Measurements from ENCODE around the gene MYOZ3.

The MYOZ3 gene

GRCh38 chr5:150653145-150653761 lies 7.8 kb upstream of the MYOZ3 start:
- TF ChIP-seq, protein P1, sequence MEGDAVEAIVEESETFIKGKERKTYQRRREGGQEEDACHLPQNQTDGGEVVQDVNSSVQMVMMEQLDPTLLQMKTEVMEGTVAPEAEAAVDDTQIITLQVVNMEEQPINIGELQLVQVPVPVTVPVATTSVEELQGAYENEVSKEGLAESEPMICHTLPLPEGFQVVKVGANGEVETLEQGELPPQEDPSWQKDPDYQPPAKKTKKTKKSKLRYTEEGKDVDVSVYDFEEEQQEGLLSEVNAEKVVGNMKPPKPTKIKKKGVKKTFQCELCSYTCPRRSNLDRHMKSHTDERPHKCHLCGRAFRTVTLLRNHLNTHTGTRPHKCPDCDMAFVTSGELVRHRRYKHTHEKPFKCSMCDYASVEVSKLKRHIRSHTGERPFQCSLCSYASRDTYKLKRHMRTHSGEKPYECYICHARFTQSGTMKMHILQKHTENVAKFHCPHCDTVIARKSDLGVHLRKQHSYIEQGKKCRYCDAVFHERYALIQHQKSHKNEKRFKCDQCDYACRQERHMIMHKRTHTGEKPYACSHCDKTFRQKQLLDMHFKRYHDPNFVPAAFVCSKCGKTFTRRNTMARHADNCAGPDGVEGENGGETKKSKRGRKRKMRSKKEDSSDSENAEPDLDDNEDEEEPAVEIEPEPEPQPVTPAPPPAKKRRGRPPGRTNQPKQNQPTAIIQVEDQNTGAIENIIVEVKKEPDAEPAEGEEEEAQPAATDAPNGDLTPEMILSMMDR (IDR thresholded peaks at IDR 0.05; ENCODE audit: low read depth, low read length, missing control alignments), result peak; percentile 72
- in situ Hi-C loops (cut with HindIII; ENCODE audit: low sequenced_read_pairs), result loop anchor here (25.0 kb wide), 1 partner anchor 191 kb away; no protein-coding TSS in a partner anchor
- DNase-seq (ENCODE audit: low read depth), result no peak
- H3K4me3 ChIP-seq (ENCODE audit: low read depth, low read length), result no peak overlapping the region

DNA sequence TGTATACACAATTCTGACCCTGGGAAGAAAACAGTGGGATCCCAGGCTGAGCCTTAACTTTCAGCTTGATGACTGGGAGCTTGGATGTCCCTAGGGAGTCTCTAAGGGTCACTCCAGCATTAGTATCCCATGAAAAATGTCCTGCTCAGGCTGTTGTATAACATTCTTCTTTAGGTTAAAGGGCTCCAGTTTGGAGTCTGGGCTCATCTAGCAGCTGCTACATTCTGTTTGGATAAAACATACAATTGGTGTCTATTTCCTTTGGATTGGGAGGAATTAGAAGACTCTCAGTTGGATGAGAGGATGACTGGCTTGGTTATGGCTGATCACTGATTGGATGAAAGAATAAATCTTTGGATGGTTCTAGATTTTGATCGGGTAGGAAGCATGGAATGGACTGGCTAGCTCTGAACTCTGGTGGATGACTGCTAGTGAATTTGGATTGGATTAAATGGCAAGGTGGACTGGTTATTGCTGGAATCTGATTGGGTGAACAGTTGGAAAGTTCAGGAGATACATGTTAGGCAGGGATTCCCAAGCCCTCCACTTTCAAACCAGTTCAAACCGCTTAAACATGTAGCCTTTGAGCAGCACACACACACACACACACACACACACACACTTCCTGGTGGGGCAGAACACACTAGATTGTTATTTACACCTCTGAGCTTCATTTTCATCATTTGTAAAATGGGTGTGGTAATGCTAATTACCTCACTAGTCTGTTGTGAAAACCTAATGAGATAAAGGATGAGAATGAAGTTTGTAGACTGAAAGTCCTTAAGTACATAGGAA lies 7.1 kb upstream of the MYOZ3 start:
- TF ChIP-seq, protein P1 (IDR thresholded peaks at IDR 0.05; ENCODE audit: low read depth, low read length, missing control alignments), result no peak
- H3K4me3 ChIP-seq (ENCODE audit: low read depth, low read length), result no peak overlapping the region
- in situ Hi-C loops (cut with HindIII; ENCODE audit: low sequenced_read_pairs), result loop anchor here (25.0 kb wide), 1 partner anchor 192 kb away; no protein-coding TSS in a partner anchor
- DNase-seq (ENCODE audit: low read depth), result no peak

DNA sequence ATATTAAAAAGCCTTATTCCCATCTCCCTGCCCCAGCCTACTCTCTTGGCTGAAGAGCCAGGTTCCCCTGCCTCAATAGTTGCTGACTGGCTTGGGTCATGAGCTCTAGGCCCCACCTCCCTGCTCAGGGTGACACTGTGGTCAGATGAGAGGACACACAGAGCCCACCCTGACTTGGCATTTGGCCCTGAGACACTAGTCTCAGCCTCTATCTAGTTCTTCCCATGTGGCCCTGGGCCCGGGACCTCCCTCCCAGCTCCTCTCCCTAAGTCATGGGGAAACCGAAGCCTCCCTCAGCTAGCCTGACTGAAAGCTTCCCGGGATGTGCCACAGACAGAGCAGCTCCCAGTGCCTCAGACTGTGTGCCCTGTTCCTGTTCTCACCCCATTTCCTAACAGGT lies 5.8 kb upstream of the MYOZ3 start:
- TF ChIP-seq, protein P1 (IDR thresholded peaks at IDR 0.05; ENCODE audit: low read depth, low read length, missing control alignments), result no peak
- in situ Hi-C loops (cut with HindIII; ENCODE audit: low sequenced_read_pairs), result loop anchor here (5.0 to 25.0 kb wide), 2 partner anchors 98 to 193 kb away; no protein-coding TSS in a partner anchor
- no peak overlapping the region for H3K4me3 ChIP-seq (ENCODE audit: low read depth, low read length)
- no peak for DNase-seq (ENCODE audit: low read depth)

DNA sequence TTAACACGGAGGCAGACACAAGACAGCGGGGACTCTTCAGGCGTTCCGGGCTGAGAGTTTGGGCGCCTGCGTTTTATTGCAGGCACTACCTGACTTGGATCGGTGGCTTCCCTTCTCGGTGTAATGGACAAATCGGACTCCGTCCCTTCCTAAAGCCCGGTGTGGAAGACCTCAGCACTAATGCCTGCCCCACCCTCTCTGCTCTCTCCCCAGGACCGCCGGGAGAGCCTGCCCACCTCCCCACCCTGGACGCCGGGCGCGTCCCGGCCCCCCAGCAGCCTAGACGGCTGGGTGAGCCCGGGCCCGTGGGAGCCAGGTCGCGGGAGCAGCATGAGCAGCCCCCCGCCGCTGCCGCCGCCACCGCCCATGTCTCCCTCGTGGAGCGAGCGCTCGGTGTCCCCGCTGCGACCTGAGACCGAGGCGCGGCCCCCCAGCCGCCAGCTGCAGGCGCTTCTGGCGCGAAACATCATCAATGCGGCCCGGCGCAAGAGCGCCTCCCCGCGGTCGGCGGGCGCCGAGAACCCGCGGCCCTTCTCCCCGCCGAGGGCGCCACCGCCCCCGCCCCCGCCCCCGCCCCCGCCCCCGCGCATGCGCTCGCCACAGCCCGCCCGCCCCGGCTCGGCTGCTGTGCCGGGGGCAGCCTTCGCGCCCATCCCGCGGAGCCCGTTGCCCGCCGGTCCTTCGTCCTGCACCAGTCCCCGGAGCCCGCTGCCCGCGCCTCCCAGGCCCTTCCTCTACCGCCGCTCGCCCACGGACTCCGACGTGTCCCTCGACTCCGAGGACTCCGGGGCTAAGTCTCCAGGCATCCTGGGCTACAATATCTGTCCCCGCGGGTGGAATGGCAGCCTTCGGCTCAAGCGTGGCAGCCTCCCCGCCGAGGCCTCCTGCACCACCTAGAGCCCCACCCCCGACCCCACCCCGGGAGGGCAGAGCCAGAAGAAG lies 4.6 kb upstream of the MYOZ3 start:
- no peak for DNase-seq (ENCODE audit: low read depth)
- in situ Hi-C loops (cut with HindIII; ENCODE audit: low sequenced_read_pairs), result loop anchor here (5.0 to 25.0 kb wide), 2 partner anchors 99 to 194 kb away; no protein-coding TSS in a partner anchor
- peak overlapping the region; percentile 45 for H3K4me3 ChIP-seq (ENCODE audit: low read depth, low read length)
- TF ChIP-seq, protein P1 (IDR thresholded peaks at IDR 0.05; ENCODE audit: low read depth, low read length, missing control alignments), result peak; percentile 55

- DNase-seq (ENCODE audit: low read depth), result no peak
- in situ Hi-C loops (cut with HindIII; ENCODE audit: low sequenced_read_pairs), result loop anchor here (5.0 to 25.0 kb wide), 2 partner anchors 101 to 196 kb away; no protein-coding TSS in a partner anchor
- TF ChIP-seq, protein P1 (IDR thresholded peaks at IDR 0.05; ENCODE audit: low read depth, low read length, missing control alignments), result no peak
Observed at GRCh38 chr5:150658121-150658520, 2.9 kb upstream of the MYOZ3 start.

More at GRCh38 chr5:150658121-150658520, 2.9 kb upstream of the MYOZ3 start:
- no peak overlapping the region for H3K4me3 ChIP-seq (ENCODE audit: low read depth, low read length)
